GM19463 (cell line): ENCODE data around the gene LSR.

Experiments used
- ATAC-seq: cut with Tn5 transposase; IDR thresholded peaks from one replicate; pipeline ENCODE4 v1.9.1; 2021; ENCODE audit warnings: mild to moderate bottlenecking, moderate library complexity; ENCODE audit not compliant: unreplicated experiment

LSR gene

GRCh38 chr19:35297922-35298321, 49.1 kb downstream of the LSR start:
- no peak for ATAC-seq

GRCh38 chr19:35298561-35298972, 49.8 kb downstream of the LSR start:
- ATAC-seq: no peak

GRCh38 chr19:35299523-35300338, 50.9 kb downstream of the LSR start:
- no peak for ATAC-seq

- ATAC-seq: no peak
These were observed 51.5 kb downstream of the LSR start for GRCh38 chr19:35300339-35300649.

- ATAC-seq: no peak
These were observed 53.2 kb downstream of the LSR start for GRCh38 chr19:35301961-35302360.

- ATAC-seq: no peak
These were observed 53.6 kb downstream of the LSR start for GRCh38 chr19:35302446-35302845.

GRCh38 chr19:35303357-35303915, 54.6 kb downstream of the LSR start:
- no peak for ATAC-seq

- no peak for ATAC-seq
These were observed 55.2 kb downstream of the LSR start for GRCh38 chr19:35304036-35304435.

- no peak for ATAC-seq
These were observed 56.4 kb downstream of the LSR start for GRCh38 chr19:35305181-35305580.

GRCh38 chr19:35306473-35307246, 57.9 kb downstream of the LSR start:
- no peak for ATAC-seq

GRCh38 chr19:35307931-35308330, 59.1 kb downstream of the LSR start:
- ATAC-seq: no peak

GRCh38 chr19:35308910-35309309, 60.1 kb downstream of the LSR start:
- ATAC-seq: no peak

GRCh38 chr19:35309481-35310279, 60.9 kb downstream of the LSR start:
- no peak for ATAC-seq

- no peak for ATAC-seq
These were observed 61.5 kb downstream of the LSR start for GRCh38 chr19:35310331-35310730.

- no peak for ATAC-seq
These were observed 62.1 kb downstream of the LSR start for GRCh38 chr19:35310811-35311465.

GRCh38 chr19:35311901-35312665, 63.3 kb downstream of the LSR start:
- ATAC-seq: no peak

- ATAC-seq: no peak
These were observed 64.8 kb downstream of the LSR start for GRCh38 chr19:35313587-35313986.

GRCh38 chr19:35314031-35314430, 65.2 kb downstream of the LSR start:
- no peak for ATAC-seq

- no peak for ATAC-seq
These were observed 66.2 kb downstream of the LSR start for GRCh38 chr19:35314858-35315470.

GRCh38 chr19:35315883-35316282, 67.1 kb downstream of the LSR start:
- no peak for ATAC-seq
